ENCODE results near the gene NOX4. TPM values are rescaled to one million over a fixed set of nuclear protein-coding genes. Genes with fewer than 3 reads are reported as not detected.
"Not testable (repeated sequence)": the region's sequence is repeated elsewhere in the genome, so short reads cannot be mapped to it uniquely, and the experiment has no call there.

The NOX4 gene
- total and polyA plus RNA-seq, 2 of the 8 experiments (the other 6 are each of a cell fraction or from before 2014, with no cell fraction given), result 2.0 to 2.3 TPM

GRCh38 chr11:89281032-89281677 is 210.0 kb downstream of the NOX4 start:
- H2BK5ac ChIP-seq (ENCODE audit: low read depth, low read length); H3K56ac ChIP-seq (replicated peaks; ENCODE audit: insufficient read length, low read depth, low read length); H3K9me3 ChIP-seq (ENCODE audit: insufficient read depth in 2 of 2, low read depth in 1 of 2, low read length in 1 of 2); H2BK15ac ChIP-seq (ENCODE audit: low read length); H2BK12ac ChIP-seq (ENCODE audit: low read depth, low read length); H4K8ac ChIP-seq (ENCODE audit: extremely low read depth, insufficient read depth, low read length); H3K18ac ChIP-seq (ENCODE audit: extremely low read depth, low read length); H3K79me2 ChIP-seq (ENCODE audit: control insufficient read depth in 1 of 2, insufficient read depth in 2 of 2, low read length in 2 of 2); H2BK120ac ChIP-seq (replicated peaks; ENCODE audit: low read depth, low read length); H3K14ac ChIP-seq (ENCODE audit: insufficient read length); H3K27me3 ChIP-seq (replicated peaks in 1 of 4; ENCODE audit: control insufficient read depth in 3 of 4, extremely low read depth in 1 of 4, insufficient read depth in 3 of 4, low read length in 3 of 4); POLR2A ChIA-PET (ENCODE audit: partially characterized antibody); H3K4me2 ChIP-seq (ENCODE audit: insufficient read depth in 1 of 2, low read depth in 2 of 2, low read length in 2 of 2); H3K27ac ChIP-seq (ENCODE audit: low read depth, low read length); H3K4ac ChIP-seq (replicated peaks; ENCODE audit: insufficient read length, low read depth, low read length); H3K79me1 ChIP-seq (ENCODE audit: low read depth, low read length); H3K4me3 ChIP-seq (ENCODE audit: extremely low read depth in 1 of 4, insufficient read depth in 2 of 4, low read depth in 3 of 4, low read length in 4 of 4); H3K9ac ChIP-seq (replicated peaks in 1 of 4; ENCODE audit: extremely low read depth in 1 of 4, low read depth in 3 of 4, low read length in 3 of 4); H3K23me2 ChIP-seq (ENCODE audit: low read depth, low read length); H2BK20ac ChIP-seq (ENCODE audit: low read length); DNase-seq (ENCODE audit: low read depth in 1 of 2, low spot score in 2 of 2); H4K5ac ChIP-seq (ENCODE audit: insufficient read length, low read depth, low read length); H3K4me1 ChIP-seq (replicated peaks in 1 of 4; ENCODE audit: control insufficient read depth in 3 of 4, insufficient read depth in 4 of 4, low read length in 3 of 4); FAIRE-seq; H3K23ac ChIP-seq (ENCODE audit: insufficient read length); H4K20me1 ChIP-seq (replicated peaks in 1 of 2; ENCODE audit: control insufficient read depth in 1 of 2, insufficient read depth in 2 of 2, low read length in 2 of 2); H4K91ac ChIP-seq (replicated peaks; ENCODE audit: insufficient read length, low read length); CTCF ChIA-PET (ENCODE audit: partially characterized antibody); H2AK5ac ChIP-seq (ENCODE audit: low read depth, low read length); H3K36me3 ChIP-seq (ENCODE audit: control insufficient read depth in 2 of 4, insufficient read depth in 4 of 4, low read length in 3 of 4): not testable (repeated sequence)
- 86% methylated on average over 3 of the region's 3 CpGs; no CpG with 5 or more reads in 1 of the 2 experiments for WGBS, 2 experiments (ENCODE audit: extremely low coverage in 1 of 2, insufficient coverage in 1 of 2, insufficient read length in 1 of 2, insufficient replicate concordance in 2 of 2, low coverage in 1 of 2, low lambda C conversion rate in 2 of 2, missing lambda C conversion rate in 1 of 2)
- H2AFZ ChIP-seq (ENCODE audit: low read length), result peak overlapping the region; percentile 88

Data from H1 (cell line).